Endothelial cell of umbilical vein (primary cell): Measurements from ENCODE around the gene NECTIN2. TPM values are rescaled to one million over a fixed set of nuclear protein-coding genes. Genes with fewer than 3 reads are reported as not detected.

Experiments
- BruUV-seq: library from RNA; stranded (reverse); fragments of 400-500 nt; replicated peaks from 2 replicates; lab custom pipeline; 2021; lab: Mats Ljungman, UMichigan
- CTCF ChIA-PET: fragments of 300-600, 350-600 bp; sonication (Branson Sonifier 250); formaldehyde crosslinking; loops from one replicate; lab custom pipeline; 2021; ENCODE audit warnings: antibody characterized with exemption, inconsistent platforms; lab: Charles Lee
- POLR2A ChIA-PET: fragments of 300-600, 350-600 bp; sonication (Branson Sonifier 250); formaldehyde crosslinking; loops from one replicate; lab custom pipeline; 2021; ENCODE audit warnings: antibody characterized with exemption, inconsistent platforms; lab: Charles Lee
- DNase-seq: peaks from one replicate; pipeline ENCODE4 v3.0.0-alpha.2; 2011; ENCODE audit warnings: low read depth, low spot score
- FAIRE-seq: peaks from 2 replicates; lab custom pipeline; 2011; peaks lifted over from hg19 to GRCh38; lab: Jason Lieb, UNC
- H2AFZ ChIP-seq: 2 replicates; pipeline ENCODE4 v1.6.0; 2012; ENCODE audit warnings: low read depth, low read length, control low read depth, inconsistent platforms
- H3K27ac ChIP-seq: 2 replicates; pipeline ENCODE4 v1.5.1; 2011; ENCODE audit warnings: low read depth, mild to moderate bottlenecking, control low read depth, low read length, moderate library complexity; ENCODE audit not compliant: insufficient read depth
- H3K27me3 ChIP-seq, 2 experiments: 2 replicates each; pipeline versions ENCODE4 v1.6.0 to v1.6.1; 2011; ENCODE audit warnings: low read length in 2 of 2, mixed read lengths in 1 of 2; ENCODE audit not compliant: control insufficient read depth in 2 of 2, insufficient read depth in 2 of 2
- H3K36me3 ChIP-seq, 2 experiments: 2 replicates in 1 of 2; 3 replicates in 1 of 2; pipeline ENCODE4 v1.5.1; 2011; ENCODE audit warnings: low read length in 2 of 2, mild to moderate bottlenecking in 1 of 2, moderate library complexity in 1 of 2; ENCODE audit not compliant: control insufficient read depth in 2 of 2, insufficient read depth in 2 of 2; ENCODE audit errors: extremely low read depth in 1 of 2
- H3K4me1 ChIP-seq: 3 replicates; pipeline ENCODE4 v1.5.1; 2011; ENCODE audit warnings: mild to moderate bottlenecking, low read length; ENCODE audit not compliant: control insufficient read depth, insufficient read depth; ENCODE audit errors: extremely low read depth
- H3K4me2 ChIP-seq: 2 replicates; pipeline ENCODE4 v1.6.1; 2011; ENCODE audit warnings: low read length, control low read depth, mixed read lengths; ENCODE audit not compliant: insufficient read depth
- H3K4me3 ChIP-seq, 3 experiments: fragments of 200-600 bp in 1 of 3; sonication (generic), shearing (Covaris generic) in 1 of 3; replicated peaks in 1 of 3; 2 replicates each; pipeline ENCODE4 v1.5.1; 2011 to 2016; ENCODE audit warnings: control low read depth in 3 of 3, low read length in 3 of 3, mild to moderate bottlenecking in 2 of 3, inconsistent platforms in 1 of 3, low read depth in 1 of 3, moderate library complexity in 1 of 3; ENCODE audit not compliant: insufficient read depth in 1 of 3
- H3K79me2 ChIP-seq: 2 replicates; pipeline ENCODE4 v1.6.0; 2012; ENCODE audit warnings: low read length, inconsistent platforms; ENCODE audit not compliant: control insufficient read depth, insufficient read depth
- H3K9ac ChIP-seq: replicated peaks from 2 replicates; pipeline ENCODE3; 2011; ENCODE audit warnings: low read length, control low read depth; ENCODE audit not compliant: insufficient read depth; ENCODE audit errors: extremely low read depth
- H3K9me1 ChIP-seq: replicated peaks from 3 replicates; pipeline ENCODE4 v1.6.0; 2011; ENCODE audit warnings: mild to moderate bottlenecking, low read length; ENCODE audit not compliant: control insufficient read depth, insufficient read depth; ENCODE audit errors: extremely low read depth
- H3K9me3 ChIP-seq: replicated peaks from 2 replicates; pipeline ENCODE4 v1.5.1; 2012; ENCODE audit warnings: low read length, inconsistent platforms; ENCODE audit not compliant: control insufficient read depth, insufficient read depth
- H4K20me1 ChIP-seq: replicated peaks from 2 replicates; pipeline ENCODE3; 2011; ENCODE audit warnings: mild to moderate bottlenecking, low read length; ENCODE audit not compliant: control insufficient read depth, insufficient read depth; ENCODE audit errors: extremely low read depth
- CTCF ChIP-seq, 2 donors: IDR thresholded peaks; 1 replicate in 1 of 2; 2 replicates in 1 of 2; pipeline ENCODE4 v1.5.1; 2011; ENCODE audit warnings: low read length in 2 of 2, mild to moderate bottlenecking in 2 of 2, moderate library complexity in 2 of 2, control low read depth in 1 of 2, inconsistent platforms in 1 of 2, low read depth in 1 of 2; ENCODE audit not compliant: insufficient read depth in 1 of 2; ENCODE audit errors: extremely low read depth in 1 of 2
- EZH2 ChIP-seq: IDR thresholded peaks from 2 replicates; pipeline ENCODE4 v1.6.1; 2012; ENCODE audit warnings: borderline replicate concordance, low read depth, mild to moderate bottlenecking, moderate library complexity, low read length, inconsistent platforms; ENCODE audit not compliant: severe bottlenecking
- FOS ChIP-seq: IDR thresholded peaks from 2 replicates; pipeline ENCODE4 v1.6.1; 2011; ENCODE audit warnings: mild to moderate bottlenecking, low read length, moderate library complexity, borderline replicate concordance; ENCODE audit not compliant: insufficient read depth
- GATA2 ChIP-seq: IDR thresholded peaks from 2 replicates; pipeline ENCODE4 v1.7.0; 2011; ENCODE audit warnings: low read depth, mild to moderate bottlenecking, moderate library complexity, mixed read lengths, low read length; ENCODE audit not compliant: insufficient read length, insufficient read depth
- JUN ChIP-seq: IDR thresholded peaks from 2 replicates; pipeline ENCODE4 v1.6.1; 2011; ENCODE audit warnings: borderline replicate concordance, low read depth; ENCODE audit not compliant: insufficient read length, insufficient read depth
- MAX ChIP-seq: IDR thresholded peaks from 2 replicates; pipeline ENCODE4 v1.6.1; 2011; ENCODE audit not compliant: insufficient read depth, insufficient read length
- MYC ChIP-seq: IDR thresholded peaks from one replicate; pipeline ENCODE4 v1.6.1; 2011; ENCODE audit warnings: mild to moderate bottlenecking, low read depth, low read length
- POLR2A ChIP-seq: IDR thresholded peaks from 2 replicates; pipeline ENCODE4 v1.6.1; 2012; ENCODE audit warnings: low read depth, mild to moderate bottlenecking, control low read depth, low read length
- POLR2AphosphoS5 ChIP-seq: IDR thresholded peaks from 2 replicates; pipeline ENCODE4 v1.6.1; 2012; ENCODE audit warnings: low read depth, mild to moderate bottlenecking, control low read depth, low read length, moderate library complexity; ENCODE audit not compliant: insufficient read depth
- dilution Hi-C: fragments of 300-500 bp; cut with MboI; formaldehyde crosslinking; loops from one replicate; pipeline ENCODE4 v1.15.0; 2019; ENCODE audit warnings: low sequenced_read_pairs; ENCODE audit not compliant: extremely low pct_ligation_motif_present
- intact Hi-C: fragments of 100-400 bp; cut with micrococcal nuclease; formaldehyde crosslinking; loops from one replicate; pipeline ENCODE4 v1.10.0; 2022
- polyA plus RNA-seq, 4 experiments: library from polyadenylated mRNA; depleted of rRNA in 3 of 4; stranded (reverse) in 3 of 4; unstranded in 1 of 4; fragments of >200 nt; gene quantifications; 2 replicates each; pipeline versions ENCODE4 v1.2.1 to v1.2.3, GENCODE V29; 2011 to 2012; ENCODE audit warnings: missing spikeins in 1 of 4
- total RNA-seq: library from RNA; stranded (reverse); gene quantifications from 2 replicates; pipeline ENCODE4 v1.2.3, GENCODE V29; 2021

The NECTIN2 gene
- total and polyA plus RNA-seq, 2 donors (not counting 3 experiments of a cell fraction or from before 2014, with no cell fraction given) = 211 to 238 TPM

DNA sequence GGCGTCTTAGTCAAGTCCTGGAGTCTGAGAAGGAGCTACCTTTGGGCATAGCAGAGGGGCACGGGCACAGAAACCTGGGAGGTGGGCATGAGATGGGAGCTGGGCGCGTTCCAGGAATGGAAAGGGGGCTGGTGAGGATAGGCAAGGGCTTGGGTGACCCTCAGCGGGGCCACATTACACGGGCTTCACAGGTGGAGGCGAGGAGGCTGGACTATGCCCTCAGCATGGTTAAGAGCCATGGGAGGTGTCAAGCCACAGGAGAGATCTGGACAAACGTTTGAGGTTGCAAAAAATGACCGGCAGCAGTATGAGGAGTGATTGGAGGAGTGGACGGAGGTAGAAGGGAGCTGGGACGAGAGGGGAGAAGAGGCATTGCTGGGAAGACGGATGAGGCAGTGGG is 21.5 kb downstream of the NECTIN2 start:
- ChIA-PET CTCF (interaction anchor here (2.1 to 2.7 kb wide), 2 partner anchors 20 to 21 kb away, joined by 6 to 7 read pairs; partner anchors contain the start of gene NECTIN2), POLR2A (no interaction called here)
- no peak overlapping the region for H3K9ac ChIP-seq
- dilution Hi-C loops (no loop called here), intact Hi-C loops (no loop called here)
- no peak overlapping the region for H2AFZ ChIP-seq
- H3K27ac ChIP-seq = no peak overlapping the region
- peaks cover 36% of the 10 kb centered on the region for H3K79me2 ChIP-seq
- no peak overlapping the region for H3K4me3 ChIP-seq
- peaks cover 2% of the 10 kb centered on the region for H4K20me1 ChIP-seq
- no peaks in the 10 kb centered on the region for H3K9me3 ChIP-seq
- FAIRE-seq = no peak
- H3K36me3 ChIP-seq = peaks cover 10 to 23% of the 10 kb centered on the region in 2 experiments
- BruUV-seq = no TSS peak
- peaks cover 26% of the 10 kb centered on the region for H3K4me1 ChIP-seq
- H3K27me3 ChIP-seq = no peaks in the 10 kb centered on the region
- TF ChIP-seq EZH2 = no peak
- no peak for TF ChIP-seq MYC
- TF ChIP-seq GATA2 = no peak
- no peak for TF ChIP-seq POLR2AphosphoS5
- TF ChIP-seq CTCF (IDR thresholded peaks at IDR 0.05; ENCODE audit: extremely low read depth in 1 of 2, insufficient read depth in 1 of 2, low read depth in 1 of 2, low read length in 2 of 2) = no peak
- TF ChIP-seq JUN = no peak
- no peak for TF ChIP-seq FOS
- no peak for TF ChIP-seq MAX
- no peak for TF ChIP-seq POLR2A
- H3K9me1 ChIP-seq = no peaks in the 10 kb centered on the region
- no peak overlapping the region for H3K4me2 ChIP-seq
- DNase-seq = no peak
